Measurements from ENCODE around the gene SRCIN1.

GRCh38 chr17:38565853-38566665 lies 39.7 kb downstream of the SRCIN1 start:
- no peak for TF ChIP-seq EZH2phosphoT487 (conservative IDR thresholded peaks at IDR 0.05; ENCODE audit: low read length)
- TF ChIP-seq CTCF (IDR thresholded peaks at IDR 0.05; ENCODE audit: insufficient read depth, low read length, poor library complexity, severe bottlenecking) = no peak
